Suprapubic skin (tissue), 4 donors: ENCODE data around the gene CNGA3.
A peak's percentile ranks its signal among the peaks of the same experiment; 100 is the strongest.

Experiments used
- CTCF ChIP-seq, 2 donors: fragments of 200-600 bp in 1 of 2; fragments of 450-650 bp in 1 of 2; sonication (generic) in 1 of 2; IDR thresholded peaks; one replicate each; pipeline ENCODE4 v1.5.1; 2016 to 2019; ENCODE audit warnings: antibody characterized with exemption in 2 of 2, mild to moderate bottlenecking in 1 of 2, moderate library complexity in 1 of 2
- EP300 ChIP-seq: sonication (generic); formaldehyde crosslinking; IDR thresholded peaks from one replicate; pipeline ENCODE4 v1.6.1; 2017; ENCODE audit warnings: antibody characterized with exemption
- POLR2A ChIP-seq, 2 donors: fragments of 450-650 bp; IDR thresholded peaks; one replicate each; pipeline ENCODE4 v1.6.1; 2017; ENCODE audit warnings: antibody characterized with exemption in 2 of 2, mild to moderate bottlenecking in 2 of 2, moderate library complexity in 2 of 2
- POLR2AphosphoS5 ChIP-seq, 3 donors: sonication (generic); formaldehyde crosslinking; IDR thresholded peaks; one replicate each; pipeline ENCODE4 v1.6.1; 2017; ENCODE audit warnings: antibody characterized with exemption in 3 of 3

DNA sequence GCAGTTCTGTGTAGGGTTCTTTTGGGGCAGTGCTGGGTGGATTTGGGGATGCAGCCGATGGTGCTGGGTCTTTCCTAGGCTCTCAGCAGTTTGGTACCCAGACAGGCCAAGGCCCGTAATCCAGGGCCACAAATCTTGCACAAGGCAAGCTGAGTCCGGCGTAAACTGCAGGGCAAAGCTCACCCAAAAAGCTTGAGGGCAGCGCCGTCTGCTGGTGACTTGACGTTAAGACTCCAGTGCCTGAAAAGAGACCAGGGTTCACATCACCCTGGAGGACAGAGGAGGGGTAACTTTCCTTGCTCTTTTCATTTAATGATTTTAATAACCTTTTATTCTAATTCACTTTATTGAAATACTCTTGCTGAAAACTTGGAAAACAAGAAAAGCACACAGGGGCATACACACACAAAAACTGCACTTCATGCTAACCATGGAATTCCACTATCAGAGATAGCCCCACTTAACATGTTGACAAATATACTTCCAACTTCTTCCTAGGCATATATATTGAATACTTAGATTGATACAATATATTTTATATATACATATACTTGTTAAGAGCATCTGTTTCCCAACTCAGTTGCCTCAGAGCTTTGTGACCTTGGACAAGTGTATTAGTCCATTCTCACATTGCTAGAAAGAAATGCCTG lies 38.9 kb downstream of the CNGA3 start:
- TF ChIP-seq CTCF (IDR thresholded peaks at IDR 0.05) (peak; percentile 86 to 90), EP300 (no peak), POLR2A (IDR thresholded peaks at IDR 0.05) (no peak), POLR2AphosphoS5 (IDR thresholded peaks at IDR 0.05) (no peak)
